ENCODE results near the gene C12orf43. TPM values are rescaled to one million over a fixed set of nuclear protein-coding genes. Genes with fewer than 3 reads are reported as not detected.

The C12orf43 gene
- total RNA-seq, 2 donors from 2014 or later = 21.4 to 26.8 TPM

GRCh38 chr12:120964298-120964697 is 52.0 kb downstream of the C12orf43 start:
- Histone ChIP-seq H3K9me3 (ENCODE audit: control insufficient read depth, low read length) (no peaks in the 10 kb centered on the region), H3K27ac (ENCODE audit: low read depth, low read length) (no peak overlapping the region), H3K9ac (ENCODE audit: extremely low read depth, low read length, poor library complexity, severe bottlenecking) (no peak overlapping the region), H3K4me3 (ENCODE audit: low read length) (no peak overlapping the region), H3K36me3 (ENCODE audit: control insufficient read depth, insufficient read depth, low read length) (no peaks in the 10 kb centered on the region), H3K4me1 (ENCODE audit: control insufficient read depth, insufficient read depth, low read length) (no peaks in the 10 kb centered on the region), H3K27me3 (ENCODE audit: control insufficient read depth, insufficient read depth, low read length, poor library complexity, severe bottlenecking) (no peaks in the 10 kb centered on the region)
- Mint-ChIP-seq H3K4me3 (no peak overlapping the region), H3K27ac (no peak overlapping the region), H3K9me3 (no peaks in the 10 kb centered on the region), H3K36me3 (ENCODE audit: low read depth) (peaks cover 4% of the 10 kb centered on the region), H3K4me1 (peaks cover 17% of the 10 kb centered on the region), H3K27me3 (ENCODE audit: insufficient read depth) (no peaks in the 10 kb centered on the region)
- DNase-seq = no peak
- 92% methylated on average over 8 of the region's 8 CpGs for WGBS, 2 experiments (ENCODE audit: insufficient coverage in 1 of 2, insufficient read length in 1 of 2)
- TF ChIP-seq CTCF (conservative IDR thresholded peaks at IDR 0.05) = no peak

GRCh38 chr12:120962532-120963020 is 53.7 kb downstream of the C12orf43 start:
- H3K4me1 ChIP-seq (ENCODE audit: control insufficient read depth, insufficient read depth, low read length) = no peaks in the 10 kb centered on the region
- no peaks in the 10 kb centered on the region for H3K27me3 Mint-ChIP-seq (ENCODE audit: insufficient read depth)
- H3K36me3 ChIP-seq (ENCODE audit: control insufficient read depth, insufficient read depth, low read length) = no peaks in the 10 kb centered on the region
- H3K9me3 ChIP-seq (ENCODE audit: control insufficient read depth, low read length) = no peaks in the 10 kb centered on the region
- H3K4me3 ChIP-seq (ENCODE audit: low read length) = no peak overlapping the region
- no peak for TF ChIP-seq CTCF (conservative IDR thresholded peaks at IDR 0.05)
- H3K36me3 Mint-ChIP-seq (ENCODE audit: low read depth) = peaks cover 2% of the 10 kb centered on the region
- no peak overlapping the region for H3K4me3 Mint-ChIP-seq
- DNase-seq = no peak
- 86 to 92% methylated on average over 1 to 2 of the region's 2 CpGs for WGBS, 2 experiments (ENCODE audit: insufficient coverage in 1 of 2, insufficient read length in 1 of 2)
- no peaks in the 10 kb centered on the region for H3K9me3 Mint-ChIP-seq
- H3K4me1 Mint-ChIP-seq = peaks cover 10% of the 10 kb centered on the region
- H3K27ac Mint-ChIP-seq = no peak overlapping the region
- H3K27ac ChIP-seq (ENCODE audit: low read depth, low read length) = no peak overlapping the region
- H3K9ac ChIP-seq (ENCODE audit: extremely low read depth, low read length, poor library complexity, severe bottlenecking) = no peak overlapping the region
- no peaks in the 10 kb centered on the region for H3K27me3 ChIP-seq (ENCODE audit: control insufficient read depth, insufficient read depth, low read length, poor library complexity, severe bottlenecking)

- Mint-ChIP-seq H3K27me3 (ENCODE audit: insufficient read depth) (no peaks in the 10 kb centered on the region), H3K9me3 (no peaks in the 10 kb centered on the region), H3K27ac (no peak overlapping the region), H3K36me3 (ENCODE audit: low read depth) (no peaks in the 10 kb centered on the region), H3K4me3 (no peak overlapping the region), H3K4me1 (peaks cover 14% of the 10 kb centered on the region)
- Histone ChIP-seq H3K9me3 (ENCODE audit: control insufficient read depth, low read length) (no peaks in the 10 kb centered on the region), H3K4me3 (ENCODE audit: low read length) (no peak overlapping the region), H3K4me1 (ENCODE audit: control insufficient read depth, insufficient read depth, low read length) (peaks cover under 1% of the 10 kb centered on the region), H3K9ac (ENCODE audit: extremely low read depth, low read length, poor library complexity, severe bottlenecking) (no peak overlapping the region), H3K27ac (ENCODE audit: low read depth, low read length) (no peak overlapping the region), H3K36me3 (ENCODE audit: control insufficient read depth, insufficient read depth, low read length) (no peaks in the 10 kb centered on the region), H3K27me3 (ENCODE audit: control insufficient read depth, insufficient read depth, low read length, poor library complexity, severe bottlenecking) (no peaks in the 10 kb centered on the region)
- WGBS, 2 experiments (ENCODE audit: insufficient coverage in 1 of 2, insufficient read length in 1 of 2) = 76 to 78% methylated on average over 14 to 17 of the region's 17 CpGs
- TF ChIP-seq CTCF (conservative IDR thresholded peaks at IDR 0.05) = no peak
- DNase-seq = peak; percentile 90
These were observed 54.4 kb downstream of the C12orf43 start for GRCh38 chr12:120961604-120962531.
